Prostate gland (tissue), 2 donors: ENCODE data around the gene RPRD1B.

Experiments used
- CTCF ChIP-seq, 4 experiments: fragments of 200-600 bp in 2 of 4; fragments of 450-650 bp in 2 of 4; sonication (generic) in 2 of 4; IDR thresholded peaks; 1 replicate in 3 of 4; 2 replicates in 1 of 4; pipeline ENCODE4 v1.5.1; 2016 to 2019; ENCODE audit warnings: antibody characterized with exemption in 4 of 4, mild to moderate bottlenecking in 2 of 4, moderate library complexity in 2 of 4
- POLR2A ChIP-seq: fragments of 450-650 bp; IDR thresholded peaks from one replicate; pipeline ENCODE4 v1.6.1; 2016; ENCODE audit warnings: antibody characterized with exemption, mild to moderate bottlenecking
- POLR2AphosphoS5 ChIP-seq: sonication (generic); formaldehyde crosslinking; IDR thresholded peaks from one replicate; pipeline ENCODE4 v1.6.1; 2017; ENCODE audit warnings: antibody characterized with exemption

- TF ChIP-seq CTCF (IDR thresholded peaks at IDR 0.05) (peak; percentile 84 to 92 (median 86)), POLR2AphosphoS5 (peak; percentile 18), POLR2A (no peak)
These were observed 23.9 kb downstream of the RPRD1B start for GRCh38 chr20:38057351-38057972.
